SKM-1 treated with dmso at 0.1 percent for 144 hours (cell line): Measurements from ENCODE around the gene TNFRSF19.

Experiments
- DNase-seq: peaks from one replicate; lab custom pipeline; 2025; ENCODE audit not compliant: unreplicated experiment; lab: John Stamatoyannopoulos, UW

The TNFRSF19 gene

GRCh38 chr13:23627410-23627809 lies 57.2 kb downstream of the TNFRSF19 start:
- no peak for DNase-seq

- DNase-seq = no peak
These were observed 58.0 kb downstream of the TNFRSF19 start for GRCh38 chr13:23628250-23628649.

- no peak for DNase-seq
These were observed 58.8 kb downstream of the TNFRSF19 start for GRCh38 chr13:23628765-23629565.

GRCh38 chr13:23629566-23630272 lies 59.5 kb downstream of the TNFRSF19 start:
- no peak for DNase-seq

GRCh38 chr13:23630349-23631093 lies 60.3 kb downstream of the TNFRSF19 start:
- no peak for DNase-seq

GRCh38 chr13:23631311-23632047 lies 61.3 kb downstream of the TNFRSF19 start:
- DNase-seq = no peak

GRCh38 chr13:23632048-23632582 lies 61.9 kb downstream of the TNFRSF19 start:
- no peak for DNase-seq

GRCh38 chr13:23632741-23633140 lies 62.5 kb downstream of the TNFRSF19 start:
- no peak for DNase-seq

- no peak for DNase-seq
These were observed 64.7 kb downstream of the TNFRSF19 start for GRCh38 chr13:23634897-23635296.

GRCh38 chr13:23636360-23636759 lies 66.1 kb downstream of the TNFRSF19 start:
- no peak for DNase-seq

GRCh38 chr13:23637829-23638228 lies 67.6 kb downstream of the TNFRSF19 start:
- DNase-seq = no peak

GRCh38 chr13:23639674-23640073 lies 69.5 kb downstream of the TNFRSF19 start:
- no peak for DNase-seq

GRCh38 chr13:23642110-23642509 lies 71.9 kb downstream of the TNFRSF19 start:
- DNase-seq = no peak

- DNase-seq = no peak
These were observed 73.3 kb downstream of the TNFRSF19 start for GRCh38 chr13:23643338-23644125.

- DNase-seq = peak; percentile 24
These were observed 73.9 kb downstream of the TNFRSF19 start for GRCh38 chr13:23644126-23644419.

- DNase-seq = no peak
These were observed 74.4 kb downstream of the TNFRSF19 start for GRCh38 chr13:23644527-23645138.

GRCh38 chr13:23645851-23646250 lies 75.6 kb downstream of the TNFRSF19 start:
- DNase-seq = no peak

- no peak for DNase-seq
These were observed 81.2 kb downstream of the TNFRSF19 start for GRCh38 chr13:23651439-23651838.

- DNase-seq = no peak
These were observed 81.7 kb downstream of the TNFRSF19 start for GRCh38 chr13:23651887-23652286.
